HepG2 (cell line): ENCODE data around the gene PBOV1. TPM values are rescaled to one million over a fixed set of nuclear protein-coding genes. Genes with fewer than 3 reads are reported as not detected.

Experiments
- CCAR2 ChIP-seq: fragments of 200-400 bp; formaldehyde crosslinking; optimal IDR thresholded peaks from 2 replicates; pipeline ENCODE3; 2018; ENCODE audit warnings: low read depth, mild to moderate bottlenecking, low read length, moderate library complexity
- CEBPG ChIP-seq: IDR thresholded peaks from 2 replicates; pipeline ENCODE4 v1.6.1; 2016
- GTF2F1 ChIP-seq: fragments of 150-350 bp; IDR thresholded peaks from 2 replicates; pipeline ENCODE4 v1.6.1; 2014; ENCODE audit warnings: low read length
- JUNB ChIP-seq: sonication (generic); formaldehyde crosslinking; IDR thresholded peaks from 2 replicates; pipeline ENCODE4 v1.8.0; 2022; ENCODE audit warnings: missing genetic modification reagents, mild to moderate bottlenecking, borderline replicate concordance
- MXD4 ChIP-seq: IDR thresholded peaks from 2 replicates; pipeline ENCODE4 v1.6.1; 2016; ENCODE audit warnings: mild to moderate bottlenecking, missing biosample characterization, missing genetic modification reagents
- NR2C2 ChIP-seq: sonication (generic); formaldehyde crosslinking; IDR thresholded peaks from 2 replicates; pipeline ENCODE4 v1.4.0; 2020; ENCODE audit warnings: missing genetic modification reagents, mild to moderate bottlenecking, moderate library complexity, borderline replicate concordance
- RCOR2 ChIP-seq: IDR thresholded peaks from 2 replicates; pipeline ENCODE4 v1.6.1; 2016; ENCODE audit warnings: missing biosample characterization, missing genetic modification reagents
- RNF2 ChIP-seq: fragments of 450-650 bp; conservative IDR thresholded peaks from 2 replicates; pipeline ENCODE4 v1.6.1; 2016; ENCODE audit warnings: low read depth
- SETDB1 ChIP-seq: sonication (generic); formaldehyde crosslinking; IDR thresholded peaks from 2 replicates; pipeline ENCODE4 v1.5.1; 2020; ENCODE audit warnings: missing genetic modification reagents, mild to moderate bottlenecking, borderline replicate concordance
- SMC3 ChIP-seq: IDR thresholded peaks from 2 replicates; pipeline ENCODE4 v1.6.1; 2011; ENCODE audit warnings: low read length, improper control_type of control experiment
- SNRNP70 ChIP-seq: fragments of 200-400 bp; formaldehyde crosslinking; IDR thresholded peaks from 2 replicates; pipeline ENCODE4 v1.6.1; 2017; ENCODE audit warnings: mild to moderate bottlenecking, low read depth, low read length, moderate library complexity
- TSC22D2 ChIP-seq: sonication (generic); formaldehyde crosslinking; IDR thresholded peaks from 2 replicates; pipeline ENCODE4 v1.5.1; 2020; ENCODE audit warnings: missing genetic modification reagents, mild to moderate bottlenecking, borderline replicate concordance
- ZBTB20 ChIP-seq: sonication (generic); formaldehyde crosslinking; IDR thresholded peaks from 2 replicates; pipeline ENCODE4 v1.8.1; 2023; ENCODE audit warnings: missing genetic modification reagents, low read depth, mild to moderate bottlenecking, borderline replicate concordance
- ZNF180 ChIP-seq: sonication (generic); formaldehyde crosslinking; IDR thresholded peaks from 2 replicates; pipeline ENCODE4 v1.4.0; 2020; ENCODE audit warnings: low read depth, missing genetic modification reagents, borderline replicate concordance
- ZNF44 ChIP-seq: sonication (generic); formaldehyde crosslinking; IDR thresholded peaks from 2 replicates; pipeline ENCODE4 v1.5.1; 2020; ENCODE audit warnings: mild to moderate bottlenecking, missing genetic modification reagents
- ZNF563 ChIP-seq: sonication (generic); formaldehyde crosslinking; IDR thresholded peaks from 2 replicates; pipeline ENCODE4 v1.8.0; 2022; ENCODE audit warnings: mild to moderate bottlenecking, moderate library complexity, missing genetic modification reagents
- ZNF781 ChIP-seq: sonication (generic); formaldehyde crosslinking; IDR thresholded peaks from 2 replicates; pipeline ENCODE4 v1.5.1; 2020; ENCODE audit warnings: borderline replicate concordance, mild to moderate bottlenecking, missing genetic modification reagents; ENCODE audit errors: not compliant biosample characterization
- ZNF839 ChIP-seq: sonication (generic); formaldehyde crosslinking; IDR thresholded peaks from 2 replicates; pipeline ENCODE4 v1.4.0; 2020; ENCODE audit warnings: missing genetic modification reagents, mild to moderate bottlenecking, borderline replicate concordance
- ZZZ3 ChIP-seq: sonication (generic); formaldehyde crosslinking; IDR thresholded peaks from 2 replicates; pipeline ENCODE4 v1.4.0; 2020; ENCODE audit warnings: missing genetic modification reagents, mild to moderate bottlenecking, borderline replicate concordance
- polyA plus RNA-seq, 8 experiments: library from polyadenylated mRNA; depleted of rRNA in 3 of 8; stranded (reverse) in 7 of 8; unstranded in 1 of 8; fragments of >200 nt; fragmentation: Illumina TruSeq in 4 of 8; extraction: Trizol in 4 of 8; gene quantifications; 2 replicates each; pipeline versions ENCODE4 v1.2.1 to v1.2.3, GENCODE V29; 2011 to 2016; ENCODE audit warnings: low read depth in 4 of 8, missing spikeins in 1 of 8, mixed read lengths in 1 of 8; ENCODE audit not compliant: insufficient read depth in 1 of 8
- total RNA-seq, 5 experiments: library from RNA; depleted of rRNA; stranded (reverse); fragments of >200 nt; fragmentation: Illumina TruSeq; extraction: Trizol; gene quantifications; 2 replicates each; pipeline ENCODE4 v1.2.3, GENCODE V29; 2016; ENCODE audit warnings: low read depth in 1 of 5
- TF ChIP-seq, protein P1 (sequence below): sonication (generic); formaldehyde crosslinking; IDR thresholded peaks from 2 replicates; pipeline ENCODE4 v1.9.0; 2021; ENCODE audit warnings: missing genetic modification reagents, mild to moderate bottlenecking, borderline replicate concordance
- TF ChIP-seq, protein P2 (sequence below): sonication (generic); formaldehyde crosslinking; IDR thresholded peaks from 2 replicates; pipeline ENCODE4 v1.4.0; 2020; ENCODE audit warnings: mild to moderate bottlenecking, missing genetic modification reagents
- TF ChIP-seq, protein P3 (sequence below): sonication (generic); formaldehyde crosslinking; IDR thresholded peaks from 2 replicates; pipeline ENCODE4 v1.8.0; 2022; ENCODE audit warnings: missing genetic modification reagents, mild to moderate bottlenecking, inconsistent platforms, borderline replicate concordance
- TF ChIP-seq, protein P4 (sequence below): sonication (generic); formaldehyde crosslinking; IDR thresholded peaks from 2 replicates; pipeline ENCODE4 v1.4.0; 2020; ENCODE audit warnings: missing genetic modification reagents
- TF ChIP-seq, protein P5 (sequence below): IDR thresholded peaks from 2 replicates; pipeline ENCODE4 v1.6.1; 2012; ENCODE audit warnings: inconsistent platforms

Gene PBOV1
- total and polyA plus RNA-seq, 2 of the 13 experiments (the other 11 are each of a cell fraction or from before 2014, with no cell fraction given): not detected

DNA sequence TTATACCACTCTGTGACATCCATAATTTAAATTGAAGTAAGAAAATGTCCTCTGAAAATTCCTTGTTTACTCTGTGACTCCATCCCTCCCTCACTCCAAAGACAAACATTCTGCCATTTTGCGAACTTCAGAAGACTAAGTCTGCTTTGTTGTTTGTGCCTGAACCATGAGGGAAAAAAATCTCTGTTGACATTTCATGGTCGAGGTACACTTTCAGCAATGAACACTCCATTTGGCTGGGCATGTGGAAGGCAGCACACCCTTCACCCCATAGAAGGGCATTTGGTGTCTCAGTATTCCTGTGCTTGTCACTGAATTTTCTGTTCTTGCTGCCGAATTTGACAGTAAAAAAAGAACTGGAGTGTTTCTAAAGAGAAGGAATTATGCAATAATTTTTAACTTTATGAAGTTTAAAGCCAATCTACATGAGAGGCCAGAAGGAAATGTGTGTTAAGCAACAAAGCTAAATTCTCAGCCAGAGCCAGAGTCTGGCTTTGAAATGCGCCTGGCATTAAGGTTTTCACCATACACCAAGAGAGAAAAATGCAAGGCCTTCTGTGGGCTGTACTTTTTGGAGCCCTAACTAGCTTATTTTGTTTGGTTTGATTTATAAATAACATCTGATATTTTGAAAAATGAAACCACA lies 4.7 kb upstream of the PBOV1 start (continued):
- TF ChIP-seq NR2C2 (CRISPR knock-in tag) (0 out of 2 replicates have a peak, but pooled peaks have one; percentile 24), TSC22D2 (CRISPR knock-in tag) (no peak), GTF2F1 (no peak), RCOR2 (CRISPR knock-in tag) (peak; percentile 93), ZNF563 (CRISPR knock-in tag) (no peak), ZNF781 (CRISPR knock-in tag) (no peak), RNF2 (no peak; the same call in 1 of the 2 replicates), ZNF839 (no peak), ZNF180 (CRISPR knock-in tag) (no peak), ZZZ3 (CRISPR knock-in tag) (no peak), CCAR2 (peak; percentile 55), SMC3 (no peak; the same call in 1 of the 2 replicates), JUNB (CRISPR knock-in tag) (no peak), MXD4 (CRISPR knock-in tag) (peak; percentile 83), SNRNP70 (no peak), ZNF44 (CRISPR knock-in tag) (no peak; the same call in 1 of the 2 replicates), CEBPG (peak; percentile 73), SETDB1 (no peak), ZBTB20 (CRISPR knock-in tag) (peak; percentile 92; the same call in 1 of the 2 replicates)
- TF ChIP-seq, protein P1, sequence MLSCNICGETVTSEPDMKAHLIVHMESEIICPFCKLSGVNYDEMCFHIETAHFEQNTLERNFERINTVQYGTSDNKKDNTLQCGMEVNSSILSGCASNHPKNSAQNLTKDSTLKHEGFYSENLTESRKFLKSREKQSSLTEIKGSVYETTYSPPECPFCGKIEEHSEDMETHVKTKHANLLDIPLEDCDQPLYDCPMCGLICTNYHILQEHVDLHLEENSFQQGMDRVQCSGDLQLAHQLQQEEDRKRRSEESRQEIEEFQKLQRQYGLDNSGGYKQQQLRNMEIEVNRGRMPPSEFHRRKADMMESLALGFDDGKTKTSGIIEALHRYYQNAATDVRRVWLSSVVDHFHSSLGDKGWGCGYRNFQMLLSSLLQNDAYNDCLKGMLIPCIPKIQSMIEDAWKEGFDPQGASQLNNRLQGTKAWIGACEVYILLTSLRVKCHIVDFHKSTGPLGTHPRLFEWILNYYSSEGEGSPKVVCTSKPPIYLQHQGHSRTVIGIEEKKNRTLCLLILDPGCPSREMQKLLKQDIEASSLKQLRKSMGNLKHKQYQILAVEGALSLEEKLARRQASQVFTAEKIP (CRISPR knock-in tag): no peak
- TF ChIP-seq, protein P2, sequence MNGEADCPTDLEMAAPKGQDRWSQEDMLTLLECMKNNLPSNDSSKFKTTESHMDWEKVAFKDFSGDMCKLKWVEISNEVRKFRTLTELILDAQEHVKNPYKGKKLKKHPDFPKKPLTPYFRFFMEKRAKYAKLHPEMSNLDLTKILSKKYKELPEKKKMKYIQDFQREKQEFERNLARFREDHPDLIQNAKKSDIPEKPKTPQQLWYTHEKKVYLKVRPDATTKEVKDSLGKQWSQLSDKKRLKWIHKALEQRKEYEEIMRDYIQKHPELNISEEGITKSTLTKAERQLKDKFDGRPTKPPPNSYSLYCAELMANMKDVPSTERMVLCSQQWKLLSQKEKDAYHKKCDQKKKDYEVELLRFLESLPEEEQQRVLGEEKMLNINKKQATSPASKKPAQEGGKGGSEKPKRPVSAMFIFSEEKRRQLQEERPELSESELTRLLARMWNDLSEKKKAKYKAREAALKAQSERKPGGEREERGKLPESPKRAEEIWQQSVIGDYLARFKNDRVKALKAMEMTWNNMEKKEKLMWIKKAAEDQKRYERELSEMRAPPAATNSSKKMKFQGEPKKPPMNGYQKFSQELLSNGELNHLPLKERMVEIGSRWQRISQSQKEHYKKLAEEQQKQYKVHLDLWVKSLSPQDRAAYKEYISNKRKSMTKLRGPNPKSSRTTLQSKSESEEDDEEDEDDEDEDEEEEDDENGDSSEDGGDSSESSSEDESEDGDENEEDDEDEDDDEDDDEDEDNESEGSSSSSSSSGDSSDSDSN (CRISPR knock-in tag): no peak; the same call in 1 of the 2 replicates
- TF ChIP-seq, protein P3, sequence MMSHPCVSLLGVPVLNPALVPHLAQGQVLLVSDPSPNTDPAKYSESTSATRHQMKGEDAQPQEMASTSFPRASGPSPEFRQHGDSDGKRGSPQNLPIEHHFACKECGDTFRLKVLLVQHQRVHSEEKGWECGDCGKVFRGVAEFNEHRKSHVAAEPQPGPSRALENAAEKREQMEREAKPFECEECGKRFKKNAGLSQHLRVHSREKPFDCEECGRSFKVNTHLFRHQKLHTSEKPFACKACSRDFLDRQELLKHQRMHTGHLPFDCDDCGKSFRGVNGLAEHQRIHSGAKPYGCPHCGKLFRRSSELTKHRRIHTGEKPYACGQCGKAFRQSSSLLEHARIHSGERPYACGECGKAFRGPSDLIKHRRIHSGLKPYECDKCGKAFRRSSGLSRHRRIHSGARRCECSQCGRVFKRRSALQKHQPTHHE (CRISPR knock-in tag): peak; percentile 67; the same call in 1 of the 2 replicates
- TF ChIP-seq, protein P4, sequence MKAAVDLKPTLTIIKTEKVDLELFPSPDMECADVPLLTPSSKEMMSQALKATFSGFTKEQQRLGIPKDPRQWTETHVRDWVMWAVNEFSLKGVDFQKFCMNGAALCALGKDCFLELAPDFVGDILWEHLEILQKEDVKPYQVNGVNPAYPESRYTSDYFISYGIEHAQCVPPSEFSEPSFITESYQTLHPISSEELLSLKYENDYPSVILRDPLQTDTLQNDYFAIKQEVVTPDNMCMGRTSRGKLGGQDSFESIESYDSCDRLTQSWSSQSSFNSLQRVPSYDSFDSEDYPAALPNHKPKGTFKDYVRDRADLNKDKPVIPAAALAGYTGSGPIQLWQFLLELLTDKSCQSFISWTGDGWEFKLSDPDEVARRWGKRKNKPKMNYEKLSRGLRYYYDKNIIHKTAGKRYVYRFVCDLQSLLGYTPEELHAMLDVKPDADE (CRISPR knock-in tag): no peak
- TF ChIP-seq, protein P5, sequence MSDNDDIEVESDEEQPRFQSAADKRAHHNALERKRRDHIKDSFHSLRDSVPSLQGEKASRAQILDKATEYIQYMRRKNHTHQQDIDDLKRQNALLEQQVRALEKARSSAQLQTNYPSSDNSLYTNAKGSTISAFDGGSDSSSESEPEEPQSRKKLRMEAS: peak; percentile 94
